ENCODE measurements around the gene DPEP3.

DNA sequence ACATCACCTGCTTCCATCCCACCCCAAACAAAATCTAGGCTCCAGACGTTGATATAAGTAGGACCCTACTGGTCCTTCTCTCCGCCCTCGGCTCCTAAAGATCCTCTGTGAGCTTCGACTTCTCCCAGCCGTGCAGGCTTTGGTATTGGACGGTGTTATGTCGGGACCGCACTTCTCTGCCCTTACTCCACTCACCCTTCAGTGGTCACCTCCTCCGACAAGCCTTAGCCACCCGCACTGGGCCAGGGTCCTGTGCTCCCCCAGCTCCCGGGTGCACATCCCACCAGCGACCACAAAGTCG, 45.2 kb downstream of the DPEP3 start:
- TF ChIP-seq, protein P1, sequence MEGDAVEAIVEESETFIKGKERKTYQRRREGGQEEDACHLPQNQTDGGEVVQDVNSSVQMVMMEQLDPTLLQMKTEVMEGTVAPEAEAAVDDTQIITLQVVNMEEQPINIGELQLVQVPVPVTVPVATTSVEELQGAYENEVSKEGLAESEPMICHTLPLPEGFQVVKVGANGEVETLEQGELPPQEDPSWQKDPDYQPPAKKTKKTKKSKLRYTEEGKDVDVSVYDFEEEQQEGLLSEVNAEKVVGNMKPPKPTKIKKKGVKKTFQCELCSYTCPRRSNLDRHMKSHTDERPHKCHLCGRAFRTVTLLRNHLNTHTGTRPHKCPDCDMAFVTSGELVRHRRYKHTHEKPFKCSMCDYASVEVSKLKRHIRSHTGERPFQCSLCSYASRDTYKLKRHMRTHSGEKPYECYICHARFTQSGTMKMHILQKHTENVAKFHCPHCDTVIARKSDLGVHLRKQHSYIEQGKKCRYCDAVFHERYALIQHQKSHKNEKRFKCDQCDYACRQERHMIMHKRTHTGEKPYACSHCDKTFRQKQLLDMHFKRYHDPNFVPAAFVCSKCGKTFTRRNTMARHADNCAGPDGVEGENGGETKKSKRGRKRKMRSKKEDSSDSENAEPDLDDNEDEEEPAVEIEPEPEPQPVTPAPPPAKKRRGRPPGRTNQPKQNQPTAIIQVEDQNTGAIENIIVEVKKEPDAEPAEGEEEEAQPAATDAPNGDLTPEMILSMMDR (IDR thresholded peaks at IDR 0.05): no peak
- TF ChIP-seq POLR2A (IDR thresholded peaks at IDR 0.05; ENCODE audit: low read depth) (no peak), POLR2AphosphoS5 (IDR thresholded peaks at IDR 0.05) (no peak)

All from esophagus muscularis mucosa (tissue), 3 donors.